Kidney epithelial cell (primary cell): ENCODE data around the gene MGAT3. TPM values are rescaled to one million over a fixed set of nuclear protein-coding genes. Genes with fewer than 3 reads are reported as not detected.
"Not testable (repeated sequence)": the region's sequence is repeated elsewhere in the genome, so short reads cannot be mapped to it uniquely, and the experiment has no call there.

Experiments used
- DNase-seq: peaks from one replicate; pipeline ENCODE4 v3.0.0-alpha.2; 2010; ENCODE audit warnings: low read depth
- H3K27me3 ChIP-seq: 2 replicates; pipeline ENCODE4 v1.6.0; 2011; ENCODE audit warnings: low read length; ENCODE audit not compliant: control insufficient read depth, insufficient read depth
- H3K36me3 ChIP-seq: 2 replicates; pipeline ENCODE4 v1.5.1; 2011; ENCODE audit warnings: low read length; ENCODE audit not compliant: control insufficient read depth, insufficient read depth
- H3K4me3 ChIP-seq: 2 replicates; pipeline ENCODE4 v1.5.1; 2011; ENCODE audit warnings: low read depth, mild to moderate bottlenecking, control low read depth, low read length
- total RNA-seq: library from RNA; depleted of rRNA; stranded (reverse); fragments of >200 nt; gene quantifications from 2 replicates; pipeline ENCODE4 v1.2.3, GENCODE V29; 2015
- TF ChIP-seq, protein P1 (sequence below): IDR thresholded peaks from 2 replicates; pipeline ENCODE4 v1.5.1; 2011; ENCODE audit warnings: mild to moderate bottlenecking, moderate library complexity, low read length, control low read depth, inconsistent platforms; ENCODE audit not compliant: insufficient read depth, poor library complexity, severe bottlenecking

The MGAT3 gene
- total RNA-seq: 1.8 and 4.1 TPM in 2 replicates

- Histone ChIP-seq H3K36me3 (no peaks in the 10 kb centered on the region), H3K27me3 (peaks cover 22% of the 10 kb centered on the region), H3K4me3 (peak within 1 kb of the TSS; percentile 39)
- TF ChIP-seq, protein P1, sequence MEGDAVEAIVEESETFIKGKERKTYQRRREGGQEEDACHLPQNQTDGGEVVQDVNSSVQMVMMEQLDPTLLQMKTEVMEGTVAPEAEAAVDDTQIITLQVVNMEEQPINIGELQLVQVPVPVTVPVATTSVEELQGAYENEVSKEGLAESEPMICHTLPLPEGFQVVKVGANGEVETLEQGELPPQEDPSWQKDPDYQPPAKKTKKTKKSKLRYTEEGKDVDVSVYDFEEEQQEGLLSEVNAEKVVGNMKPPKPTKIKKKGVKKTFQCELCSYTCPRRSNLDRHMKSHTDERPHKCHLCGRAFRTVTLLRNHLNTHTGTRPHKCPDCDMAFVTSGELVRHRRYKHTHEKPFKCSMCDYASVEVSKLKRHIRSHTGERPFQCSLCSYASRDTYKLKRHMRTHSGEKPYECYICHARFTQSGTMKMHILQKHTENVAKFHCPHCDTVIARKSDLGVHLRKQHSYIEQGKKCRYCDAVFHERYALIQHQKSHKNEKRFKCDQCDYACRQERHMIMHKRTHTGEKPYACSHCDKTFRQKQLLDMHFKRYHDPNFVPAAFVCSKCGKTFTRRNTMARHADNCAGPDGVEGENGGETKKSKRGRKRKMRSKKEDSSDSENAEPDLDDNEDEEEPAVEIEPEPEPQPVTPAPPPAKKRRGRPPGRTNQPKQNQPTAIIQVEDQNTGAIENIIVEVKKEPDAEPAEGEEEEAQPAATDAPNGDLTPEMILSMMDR: no peak
- DNase-seq: no peak
These were observed at the start of gene MGAT3 for GRCh38 chr22:39456522-39457197. Gene MGAT3, plus strand, starts transcription at chr22:39457012. Its CDS starts 30,336 bp downstream, at chr22:39487348.

DNA sequence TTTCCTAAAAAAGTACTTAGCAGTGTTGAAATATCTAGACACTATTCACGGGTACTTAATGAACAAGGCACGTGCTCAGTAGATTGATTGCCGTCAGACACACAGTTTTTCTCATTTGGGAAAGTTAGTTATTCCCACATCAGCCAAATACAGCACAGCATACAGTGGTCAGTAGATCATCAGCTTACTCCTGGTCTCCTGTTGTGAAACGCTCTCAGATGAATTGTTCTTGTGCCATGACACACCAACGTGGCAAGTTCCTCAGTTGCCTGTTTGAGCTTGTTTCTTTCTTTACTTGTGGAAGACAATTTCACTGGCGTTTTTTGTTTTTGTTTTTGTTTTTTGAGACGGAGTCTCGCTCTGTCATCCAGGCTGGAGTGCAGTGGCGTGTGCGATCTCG is 48.6 kb upstream of the MGAT3 start:
- TF ChIP-seq, protein P1: no peak
- no peak for DNase-seq
- H3K27me3 ChIP-seq: no peaks in the 10 kb centered on the region

DNA sequence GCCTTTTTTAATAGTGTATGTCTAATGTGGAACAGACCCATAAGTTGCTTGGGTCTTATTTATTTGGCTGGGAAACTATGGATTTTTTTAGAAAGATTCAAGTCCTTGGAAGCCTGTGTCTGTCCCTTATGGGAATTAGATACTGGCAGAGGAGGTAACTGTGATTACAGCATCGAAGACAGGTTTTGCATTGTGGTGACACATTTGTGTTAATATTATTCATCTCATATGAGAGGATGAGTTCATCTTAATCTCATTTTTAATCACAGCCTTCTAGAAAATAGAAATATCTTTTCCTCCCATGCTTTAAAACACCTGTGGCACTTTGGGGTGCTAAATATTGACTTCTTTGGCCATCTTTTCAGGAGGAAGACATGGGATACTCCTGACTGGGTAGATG is 48.0 kb upstream of the MGAT3 start:
- Histone ChIP-seq H3K36me3 (peaks cover 1% of the 10 kb centered on the region), H3K27me3 (no peaks in the 10 kb centered on the region), H3K4me3 (no peak overlapping the region)
- TF ChIP-seq, protein P1: no peak
- no peak for DNase-seq

More for the DNA sequence above, 48.6 kb upstream of the MGAT3 start:
- Histone ChIP-seq H3K36me3 (peaks cover 1% of the 10 kb centered on the region), H3K4me3 (no peak overlapping the region)

DNA sequence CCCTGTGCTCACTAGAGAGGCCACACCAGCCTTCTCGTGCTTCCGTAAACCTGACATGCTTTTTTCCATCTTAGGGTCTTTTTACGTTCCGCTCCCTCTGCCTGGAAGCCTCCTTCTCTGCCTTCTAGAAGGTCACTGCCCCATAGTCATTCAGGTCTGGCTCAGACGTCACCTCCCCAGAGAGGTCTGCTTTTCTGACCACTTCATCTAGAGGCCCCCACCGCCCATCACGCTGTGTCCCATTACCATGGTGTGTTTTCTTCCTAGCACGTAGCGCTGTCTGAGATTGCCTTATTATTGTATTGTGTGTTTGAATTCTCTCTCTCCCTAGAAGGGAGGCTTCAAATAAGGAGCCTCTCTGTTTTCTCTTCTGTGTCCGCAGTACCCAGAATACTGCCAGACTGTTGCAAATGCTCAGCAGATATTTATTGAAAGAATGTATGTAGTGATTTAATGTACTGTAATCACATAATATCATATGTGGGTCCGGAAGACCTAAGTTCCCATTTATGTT is 47.2 kb upstream of the MGAT3 start:
- peaks cover 1% of the 10 kb centered on the region for H3K36me3 ChIP-seq
- TF ChIP-seq, protein P1: no peak
- no peak overlapping the region for H3K4me3 ChIP-seq
- no peaks in the 10 kb centered on the region for H3K27me3 ChIP-seq
- DNase-seq: no peak

DNA sequence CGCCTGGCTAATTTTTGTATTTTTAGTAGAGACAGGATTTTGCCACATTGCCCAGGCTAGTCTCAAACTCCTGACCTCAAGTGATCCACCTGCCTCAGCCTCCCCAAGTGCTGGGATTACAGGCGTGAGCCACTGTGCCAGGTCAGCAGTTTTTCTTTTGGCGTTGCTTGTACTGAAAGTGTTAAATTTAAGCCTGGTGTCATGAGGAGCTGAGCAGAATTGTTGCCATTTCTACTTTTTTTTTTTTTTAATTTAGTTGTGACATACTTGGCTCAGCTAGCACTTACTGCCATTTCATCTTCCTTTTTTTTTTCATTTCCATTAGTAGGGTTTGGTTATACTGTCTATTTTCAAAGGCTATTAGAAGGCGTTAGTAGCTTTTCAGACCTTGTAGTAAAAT is 46.5 kb upstream of the MGAT3 start:
- DNase-seq: no peak
- H3K4me3 ChIP-seq: no peak overlapping the region
- H3K36me3 ChIP-seq: no peaks in the 10 kb centered on the region
- TF ChIP-seq, protein P1: no peak
- no peaks in the 10 kb centered on the region for H3K27me3 ChIP-seq

- not testable (repeated sequence) for H3K4me3 ChIP-seq, H3K27me3 ChIP-seq, H3K36me3 ChIP-seq, DNase-seq
These were observed 44.9 kb upstream of the MGAT3 start for GRCh38 chr22:39411828-39412365.

GRCh38 chr22:39413204-39413603 is 43.6 kb upstream of the MGAT3 start:
- H3K4me3 ChIP-seq, DNase-seq, H3K27me3 ChIP-seq, H3K36me3 ChIP-seq: not testable (repeated sequence)
